Umbilical cord (tissue), 2 donors: ENCODE measurements around the gene MAPKAPK5. TPM values are rescaled to one million over a fixed set of nuclear protein-coding genes. Genes with fewer than 3 reads are reported as not detected.
"Not testable (repeated sequence)": the region's sequence is repeated elsewhere in the genome, so short reads cannot be mapped to it uniquely, and the experiment has no call there.

Source experiments
- DNase-seq: peaks from one replicate; pipeline ENCODE4 v3.0.0-alpha.2; 2015; ENCODE audit warnings: low spot score
- total RNA-seq: library from RNA; depleted of rRNA; stranded (reverse); fragments of >200 nt; gene quantifications from one replicate; pipeline ENCODE4 v1.2.3, GENCODE V29; 2014; ENCODE audit warnings: low replicate concordance; ENCODE audit not compliant: insufficient read depth

MAPKAPK5 gene
- total RNA-seq, 1 donor from 2014 or later = 23.1 TPM

DNA sequence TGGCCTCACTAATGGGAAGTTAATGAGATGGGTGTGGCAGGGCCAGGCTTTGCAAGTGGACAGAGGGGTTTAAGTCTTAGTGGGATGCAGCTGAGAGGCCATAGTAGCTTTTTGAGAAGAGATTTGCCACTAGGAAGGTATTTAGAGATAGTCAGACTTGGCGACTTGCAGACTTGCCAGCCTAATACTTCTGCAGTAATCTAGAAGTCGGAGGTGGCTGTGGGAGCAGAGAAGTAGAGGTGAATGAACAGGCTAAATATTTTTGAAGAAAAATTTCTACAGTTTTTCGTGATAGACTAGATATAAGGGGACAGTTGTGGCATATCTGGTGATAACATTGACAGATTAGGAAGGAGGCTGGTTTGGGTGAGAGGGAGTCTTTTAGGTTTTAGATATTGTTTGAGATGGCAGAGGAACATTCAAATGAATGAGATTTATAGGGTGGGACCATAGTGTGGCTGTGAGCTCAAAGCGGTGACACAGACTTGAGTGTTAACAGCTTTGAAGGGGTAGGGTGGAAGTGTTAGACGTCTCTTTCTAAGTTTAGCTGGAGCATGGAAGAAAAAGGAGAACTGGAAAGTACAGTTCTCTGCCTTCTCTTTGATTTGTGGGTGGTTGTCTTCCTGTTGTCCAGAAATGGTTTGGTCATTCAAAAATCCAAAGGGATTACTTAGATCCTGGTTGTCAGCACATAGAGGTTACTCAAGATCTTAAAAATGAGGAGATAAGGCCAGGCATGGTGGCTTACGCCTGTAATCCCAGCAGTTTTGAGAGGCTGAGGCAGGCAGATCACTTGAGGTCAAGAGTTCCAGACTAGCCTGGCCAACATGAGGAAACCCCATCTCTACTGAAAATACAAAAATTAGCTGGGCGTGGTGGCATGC is 44.9 kb downstream of the MAPKAPK5 start:
- DNase-seq = peak; percentile 78

DNA sequence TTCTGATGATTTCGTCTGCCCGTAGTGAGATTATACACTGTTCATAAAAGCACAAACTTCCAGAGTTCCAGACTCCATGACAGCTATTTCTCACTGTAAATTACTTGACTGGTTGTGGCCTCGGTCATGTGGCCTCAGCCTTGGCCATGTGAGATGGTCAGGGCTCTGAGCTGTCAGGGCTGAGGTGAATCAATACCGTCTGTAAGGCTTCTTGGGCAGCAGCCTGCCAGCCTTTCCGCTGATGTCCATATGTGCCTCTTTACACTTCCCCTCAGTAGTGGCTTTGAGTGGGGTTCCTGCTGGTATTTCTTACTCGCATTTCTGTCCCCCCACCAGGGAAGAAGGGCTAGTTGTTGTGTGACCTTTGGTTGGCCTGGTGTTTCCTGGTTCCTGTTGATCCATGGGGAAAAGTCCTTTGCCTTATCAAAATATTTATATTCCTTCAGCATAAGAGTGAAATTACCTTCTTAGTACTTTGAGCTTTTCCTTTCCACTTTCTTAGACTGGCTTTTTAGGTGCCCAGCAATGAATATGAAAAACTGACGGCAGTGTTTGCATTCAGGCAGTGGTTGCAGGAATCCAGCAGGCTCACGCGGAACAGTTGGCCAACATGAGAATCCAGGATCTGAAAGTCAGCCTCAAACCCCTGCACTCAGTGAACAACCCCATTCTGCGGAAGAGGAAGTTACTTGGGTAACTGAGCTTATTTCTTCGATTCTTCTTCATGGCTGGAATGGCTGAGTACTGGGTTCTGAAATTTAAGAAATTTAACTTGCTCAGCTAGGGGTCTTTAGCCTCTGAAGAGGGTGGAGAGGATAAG is 46.1 kb downstream of the MAPKAPK5 start:
- DNase-seq = no peak

- DNase-seq = no peak
Measured at GRCh38 chr12:111893287-111893686, 51.3 kb downstream of the MAPKAPK5 start.

DNA sequence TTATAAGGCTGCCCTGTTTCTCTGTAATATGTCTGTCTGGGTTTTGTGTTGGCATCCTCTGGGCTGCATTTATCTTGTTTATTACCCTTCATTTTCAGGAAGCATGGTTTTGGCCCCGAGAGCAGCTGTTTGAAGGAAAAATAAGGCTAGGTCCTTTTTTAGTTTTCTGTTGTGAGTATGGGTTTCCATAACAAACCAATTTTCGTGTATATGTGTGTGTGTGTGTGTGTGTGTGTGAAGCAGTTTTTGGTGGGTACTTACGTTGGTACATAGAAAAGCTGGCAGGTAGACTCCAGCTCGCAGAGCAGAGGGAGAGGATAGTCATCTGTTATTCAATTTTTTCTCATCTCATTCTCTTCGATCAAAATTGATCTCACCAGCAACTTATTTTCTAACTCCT is 52.5 kb downstream of the MAPKAPK5 start:
- no peak for DNase-seq

- DNase-seq = no peak
Measured at GRCh38 chr12:111901182-111901581, 59.2 kb downstream of the MAPKAPK5 start.

DNA sequence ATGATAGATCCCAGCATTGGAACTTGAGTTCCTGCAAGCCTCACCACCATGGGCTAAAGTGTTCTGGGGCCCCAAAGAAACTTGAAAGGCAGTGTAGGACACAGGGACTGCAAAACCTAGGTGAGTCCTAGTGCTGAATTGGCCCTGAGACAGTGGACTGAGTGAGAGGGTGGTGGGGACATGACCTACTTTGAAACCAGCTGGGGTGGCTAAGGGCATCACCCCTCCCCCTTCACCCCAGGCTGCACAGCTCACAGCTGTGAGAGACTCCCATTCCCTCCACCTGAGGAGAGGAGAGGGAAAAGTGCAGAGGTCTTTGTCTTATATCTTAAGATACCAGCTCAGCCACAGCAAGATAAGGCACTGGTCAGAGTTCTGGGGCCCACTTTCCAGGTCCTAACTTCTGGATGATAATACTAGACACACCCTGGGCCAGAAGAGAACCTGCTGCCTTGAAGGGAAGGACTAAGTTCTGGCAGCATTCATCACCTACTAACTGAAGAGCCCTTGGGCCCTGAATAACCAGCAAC is 62.5 kb downstream of the MAPKAPK5 start:
- no peak for DNase-seq

- no peak for DNase-seq
Measured at GRCh38 chr12:111905502-111905901, 63.5 kb downstream of the MAPKAPK5 start.

DNA sequence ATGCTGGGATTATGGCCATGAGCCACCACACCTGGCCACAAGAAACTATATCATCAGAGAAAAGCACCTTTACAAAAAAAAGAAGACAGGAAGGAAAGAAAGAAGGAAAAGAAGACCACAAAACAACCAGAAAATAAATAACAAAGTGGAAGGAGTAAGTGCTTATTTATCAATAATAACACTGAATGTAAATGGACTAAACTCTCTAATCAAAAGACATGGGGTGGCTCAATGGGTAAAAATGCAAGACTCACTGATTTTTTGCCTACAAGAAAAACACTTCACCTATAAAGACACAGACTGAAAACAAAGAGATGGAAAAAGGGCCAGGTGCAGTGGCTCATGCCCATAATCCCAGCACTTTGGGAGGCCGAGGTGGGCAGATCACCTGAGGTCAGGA is 65.7 kb downstream of the MAPKAPK5 start:
- no peak for DNase-seq

- no peak for DNase-seq
Measured at GRCh38 chr12:111925171-111925570, 83.1 kb downstream of the MAPKAPK5 start.

GRCh38 chr12:111926631-111927030 is 84.6 kb downstream of the MAPKAPK5 start:
- no peak for DNase-seq

GRCh38 chr12:111927346-111927745 is 85.3 kb downstream of the MAPKAPK5 start:
- DNase-seq = no peak

DNA sequence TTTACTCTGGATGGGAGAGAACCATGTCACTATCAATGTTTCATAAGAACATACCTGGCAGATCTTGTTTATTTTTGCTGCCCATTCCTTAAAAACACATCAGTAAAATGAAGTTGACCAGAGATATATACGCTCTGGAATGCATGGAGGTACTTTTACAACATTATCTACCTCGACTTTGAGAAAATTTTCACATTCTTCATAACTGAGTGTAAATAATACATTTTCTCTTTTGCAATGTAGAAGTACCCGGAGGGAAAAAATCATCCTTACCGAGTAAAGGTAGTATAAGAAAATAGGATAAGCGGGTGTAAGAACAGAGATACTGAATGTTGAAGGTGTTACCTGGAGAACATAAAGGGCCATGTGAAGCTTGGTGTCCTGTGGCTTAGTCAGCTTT is 90.2 kb downstream of the MAPKAPK5 start:
- no peak for DNase-seq

GRCh38 chr12:111936869-111937268 is 94.8 kb downstream of the MAPKAPK5 start:
- DNase-seq = no peak

- DNase-seq = peak; percentile 31
Measured at GRCh38 chr12:111937429-111937828, 95.4 kb downstream of the MAPKAPK5 start.

DNA sequence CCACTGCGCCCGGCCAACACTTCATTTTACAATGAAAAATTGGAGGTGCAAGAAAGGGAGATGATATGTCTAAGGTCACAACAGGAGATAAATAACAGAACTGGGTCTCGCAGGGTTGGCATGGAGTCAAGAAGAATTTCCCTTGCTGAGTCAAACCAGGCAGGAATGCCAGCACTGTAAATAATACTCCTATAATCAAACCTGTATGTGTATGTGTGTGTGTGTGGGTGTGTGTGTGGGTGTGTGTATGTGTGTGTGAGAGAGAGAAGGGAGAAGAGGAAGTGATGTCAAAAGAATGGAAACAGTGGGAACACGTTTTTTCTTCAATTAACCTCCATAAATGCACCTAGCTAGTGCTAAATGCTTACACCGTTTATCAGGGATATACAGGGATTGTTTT is 100.5 kb downstream of the MAPKAPK5 start:
- DNase-seq = no peak

DNA sequence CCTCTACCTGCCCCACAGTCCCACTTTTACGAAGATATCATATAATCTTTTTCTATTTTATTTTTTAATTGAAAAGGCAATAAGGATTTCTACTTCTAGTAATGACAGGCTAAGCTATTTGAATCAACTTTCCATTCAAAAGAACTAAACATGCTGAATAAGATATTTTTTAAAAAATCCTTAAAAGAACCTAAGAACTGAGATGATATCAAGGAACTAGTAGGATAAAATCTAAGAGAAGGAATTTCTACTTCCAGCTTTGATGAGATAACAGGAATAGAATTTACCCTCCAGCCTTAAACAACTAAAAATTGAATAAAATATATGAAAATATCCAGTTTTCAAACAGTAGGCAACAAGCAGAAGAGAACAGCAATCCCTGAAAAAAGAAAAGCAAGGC is 101.9 kb downstream of the MAPKAPK5 start:
- DNase-seq = no peak

- DNase-seq = not testable (repeated sequence)
Measured at GRCh38 chr12:111950961-111951676, 109.1 kb downstream of the MAPKAPK5 start.
